GM19397 (cell line): ENCODE results near the gene ANKS3.

Experiments
- ATAC-seq: cut with Tn5 transposase; IDR thresholded peaks from one replicate; pipeline ENCODE4 v1.9.1; 2021; ENCODE audit warnings: mild to moderate bottlenecking, moderate library complexity; ENCODE audit not compliant: unreplicated experiment

ANKS3 gene, protein sequence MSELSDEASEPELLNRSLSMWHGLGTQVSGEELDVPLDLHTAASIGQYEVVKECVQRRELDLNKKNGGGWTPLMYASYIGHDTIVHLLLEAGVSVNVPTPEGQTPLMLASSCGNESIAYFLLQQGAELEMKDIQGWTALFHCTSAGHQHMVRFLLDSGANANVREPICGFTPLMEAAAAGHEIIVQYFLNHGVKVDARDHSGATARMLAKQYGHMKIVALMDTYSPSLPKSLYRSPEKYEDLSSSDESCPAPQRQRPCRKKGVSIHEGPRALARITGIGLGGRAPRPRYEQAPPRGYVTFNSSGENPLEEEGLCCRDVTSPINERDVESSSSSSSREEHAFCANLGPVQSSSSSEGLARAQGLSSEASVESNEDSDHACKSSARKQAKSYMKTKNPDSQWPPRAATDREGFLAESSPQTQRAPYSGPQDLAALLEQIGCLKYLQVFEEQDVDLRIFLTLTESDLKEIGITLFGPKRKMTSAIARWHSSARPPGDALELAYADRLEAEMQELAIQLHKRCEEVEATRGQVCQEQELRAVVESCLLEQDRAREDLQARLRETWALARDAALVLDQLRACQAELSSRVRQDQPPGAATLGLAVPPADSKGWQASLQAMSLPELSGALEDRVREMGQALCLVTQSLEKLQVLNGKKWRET

DNA sequence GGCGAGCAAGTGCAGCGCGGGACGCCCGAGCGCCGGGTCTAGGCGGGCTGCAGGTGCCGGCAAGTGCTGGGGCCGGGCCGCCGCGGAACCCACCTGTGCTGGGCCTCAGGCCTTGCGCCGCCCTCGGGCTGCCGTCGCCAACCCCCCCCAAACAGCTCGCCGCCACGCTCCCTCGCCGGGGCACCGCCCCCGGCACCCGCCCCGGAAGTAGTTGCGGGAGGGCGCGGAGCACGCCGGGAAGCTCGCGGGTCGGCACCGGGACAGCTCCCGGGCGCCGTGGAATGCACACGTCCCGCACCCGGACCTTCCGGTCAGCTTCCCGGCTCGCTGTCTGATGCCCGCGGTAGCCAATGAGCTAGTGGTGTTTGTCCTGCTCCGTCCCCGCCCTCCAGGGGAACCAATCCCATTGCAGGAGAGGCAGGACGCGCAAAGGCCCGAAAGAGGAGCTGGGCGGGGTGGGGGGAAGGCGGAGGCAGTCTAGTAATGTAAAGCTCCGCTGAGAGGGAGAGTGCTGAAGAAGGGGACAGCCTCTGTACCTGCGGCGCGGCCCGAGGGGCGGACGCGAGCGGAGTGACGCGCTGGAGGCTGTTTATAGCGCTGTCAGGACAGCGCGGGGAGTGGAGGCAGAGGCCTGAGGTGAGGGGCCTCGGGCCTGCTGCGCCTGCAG is at the start of gene ANKS3, which contains the start of gene DNAAF8:
TSS of gene ANKS3 (minus strand) at position 209 of the 667 bp plus-strand sequence. CDS start 4,122 bp downstream, outside the sequence.
TSS of gene DNAAF8 (plus strand) at position 475 of the 667 bp plus-strand sequence. CDS start 1,978 bp downstream, outside the sequence.
- peak; percentile 72 for ATAC-seq

DNA sequence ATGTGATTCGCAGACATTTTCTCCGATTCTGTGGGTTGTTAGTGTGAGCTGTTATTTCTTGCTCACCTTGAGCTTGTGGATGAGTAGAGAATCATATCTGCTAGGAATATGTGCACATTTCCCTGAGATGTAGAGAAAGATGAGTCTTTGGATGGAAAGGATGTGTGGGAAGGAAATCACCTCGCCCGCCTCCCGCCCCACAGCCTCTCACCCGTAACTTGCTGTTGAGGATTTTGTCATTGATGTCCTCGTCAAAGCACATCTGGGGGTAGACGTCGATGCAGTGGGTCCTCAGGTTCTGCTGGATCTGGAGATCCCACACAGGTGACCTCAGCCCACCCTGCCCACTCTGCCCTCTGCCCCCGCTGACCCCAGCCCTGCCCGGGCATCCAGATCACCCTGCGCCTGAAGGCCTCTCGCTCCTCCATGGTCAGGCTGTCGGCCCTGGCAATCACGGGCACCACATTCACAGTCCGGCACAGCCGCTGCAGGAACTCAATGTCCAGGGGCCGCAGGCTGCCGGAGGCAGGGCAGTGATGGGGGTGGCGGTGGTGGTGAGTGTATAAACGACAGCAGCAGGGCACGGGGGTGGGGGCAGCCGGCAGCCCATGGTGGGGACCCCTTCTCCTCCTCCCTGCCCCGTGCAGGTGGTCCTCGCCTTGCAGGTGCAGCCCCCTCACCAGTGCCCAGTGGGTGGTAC is 49.3 kb upstream of the ANKS3 start:
- ATAC-seq: no peak

DNA sequence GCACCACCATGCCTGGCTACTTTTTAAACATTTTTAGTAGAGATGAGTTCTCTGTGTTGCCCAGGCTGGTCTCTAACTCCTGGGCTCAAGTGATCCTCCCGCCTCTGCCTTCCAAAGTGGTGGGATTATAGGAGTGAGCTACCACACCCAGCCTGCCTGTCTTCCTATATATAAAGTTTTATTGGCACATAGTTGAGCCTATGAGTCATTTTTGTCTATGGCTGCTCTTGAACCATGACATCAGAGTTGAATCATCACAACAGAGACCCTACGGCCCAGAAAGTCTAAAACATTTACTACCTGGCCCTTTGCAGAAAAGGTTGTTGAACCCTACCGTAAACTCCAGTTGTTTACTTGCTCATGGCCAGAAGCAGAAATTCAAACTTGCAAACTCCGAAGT is 46.2 kb upstream of the ANKS3 start:
- ATAC-seq: no peak

DNA sequence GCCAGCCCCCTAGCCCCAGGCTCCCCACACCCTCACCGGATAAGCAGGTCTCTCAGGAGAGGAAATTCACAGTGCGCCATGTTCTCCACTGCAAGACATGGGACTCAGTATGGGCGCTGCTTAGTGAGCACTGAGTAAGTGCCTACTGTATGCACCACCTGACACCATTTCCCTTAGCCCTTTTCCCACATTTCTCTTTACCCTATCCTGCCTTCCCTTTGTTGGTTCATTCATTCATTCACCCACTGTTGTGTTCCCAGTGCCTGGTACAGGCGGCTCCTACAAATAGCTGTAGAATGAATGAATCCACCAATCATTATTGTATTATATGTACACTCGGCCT is 44.0 kb upstream of the ANKS3 start:
- ATAC-seq: no peak

DNA sequence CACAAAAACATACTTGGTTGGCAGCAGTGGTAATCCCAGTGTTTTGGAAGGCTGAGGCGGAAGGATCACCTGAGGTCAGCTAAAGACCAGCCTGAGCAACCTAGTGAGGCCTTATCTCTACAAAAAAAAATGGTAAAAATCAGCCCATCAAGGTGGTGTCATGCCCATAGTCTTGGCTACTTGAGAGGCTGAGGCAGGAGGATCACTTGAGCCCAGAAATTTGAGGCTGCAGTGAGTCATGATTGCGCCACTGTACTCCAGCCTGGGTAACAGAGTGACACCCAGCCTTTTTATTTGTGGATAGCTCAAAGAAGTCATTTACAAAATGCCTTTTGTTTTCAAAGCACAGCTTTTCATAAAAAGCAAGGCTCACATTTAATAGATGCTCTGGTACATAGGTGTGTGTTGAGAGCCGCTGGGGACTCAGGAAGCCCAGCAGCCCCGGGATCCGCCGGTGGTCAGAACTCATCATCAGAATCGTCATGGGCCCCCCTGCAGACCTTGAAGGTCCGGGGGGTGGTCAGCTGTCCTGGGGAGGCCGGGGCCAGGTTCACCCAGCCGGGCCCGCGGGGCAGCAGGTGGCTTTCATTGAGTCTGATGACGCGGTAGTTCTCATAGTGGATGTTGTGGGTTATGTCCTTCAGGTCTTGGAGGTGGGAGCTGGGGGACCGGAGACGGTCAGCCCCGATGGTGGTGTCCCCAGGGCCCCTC is 43.4 kb upstream of the ANKS3 start:
- no peak for ATAC-seq

DNA sequence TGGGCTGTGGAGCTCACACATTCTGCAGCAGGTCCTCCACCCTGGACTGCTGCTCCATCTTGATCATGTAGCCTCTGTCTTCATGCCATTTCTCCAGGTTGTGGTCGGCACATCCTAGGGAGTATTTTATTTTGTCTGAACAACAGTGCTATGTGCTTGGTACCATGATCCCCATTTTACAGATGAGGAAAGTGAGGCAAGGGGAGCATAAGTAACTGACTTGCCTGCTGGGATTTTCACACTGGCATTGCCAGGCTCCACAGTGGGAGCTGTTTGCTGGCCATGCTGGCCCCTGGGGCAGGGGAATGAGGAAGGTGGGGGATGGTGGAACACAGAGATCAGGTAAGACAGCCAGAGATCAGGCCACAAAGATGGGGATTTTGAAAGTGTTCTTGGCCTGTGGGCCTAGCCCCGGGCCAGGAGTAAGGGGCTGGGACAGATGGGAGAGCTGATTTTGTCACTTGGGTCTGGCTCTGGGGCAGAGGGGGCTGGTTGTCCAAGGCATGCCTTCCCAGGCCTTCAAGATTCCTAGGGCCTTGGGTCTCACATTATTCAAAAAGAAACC is 42.2 kb upstream of the ANKS3 start:
- no peak for ATAC-seq

DNA sequence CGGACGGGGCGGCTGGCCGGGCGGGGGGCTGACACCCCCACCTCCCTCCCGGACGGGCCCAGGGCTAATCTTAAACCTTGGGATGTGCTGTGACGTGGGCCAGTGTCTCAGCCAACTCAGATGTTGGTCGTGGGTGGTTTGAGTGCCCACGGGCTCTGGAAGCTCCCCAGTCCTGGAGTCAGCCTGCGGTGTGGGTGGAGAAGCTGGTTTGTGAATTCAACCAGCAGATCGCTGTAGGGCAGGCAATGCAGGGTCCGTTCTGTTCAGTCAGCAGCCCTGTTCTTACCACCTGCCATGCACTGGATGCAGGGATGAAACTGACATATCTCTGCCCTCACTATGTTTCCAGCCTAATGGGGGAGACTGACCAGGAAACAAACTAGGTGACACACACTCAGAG is 40.9 kb upstream of the ANKS3 start:
- ATAC-seq: no peak

DNA sequence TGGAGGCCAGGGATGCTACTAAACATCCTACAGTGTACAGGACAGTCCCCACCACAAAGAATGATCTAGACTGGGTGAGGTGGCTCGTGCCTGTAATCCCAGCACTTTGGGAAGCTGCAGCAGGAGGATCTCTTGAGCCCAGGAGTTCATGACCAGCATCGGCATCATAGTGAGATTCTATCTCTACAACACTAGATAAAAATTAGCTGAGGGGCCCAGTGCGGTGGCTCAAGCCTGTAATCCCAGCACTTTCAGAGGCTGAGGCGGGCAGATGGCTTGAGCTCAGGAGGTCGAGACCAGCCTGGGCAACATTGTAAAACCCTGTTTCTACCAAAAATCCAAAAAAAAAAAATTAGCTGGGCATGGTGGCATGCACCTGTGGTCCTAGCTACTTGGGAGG is 38.3 kb upstream of the ANKS3 start:
- ATAC-seq: no peak

DNA sequence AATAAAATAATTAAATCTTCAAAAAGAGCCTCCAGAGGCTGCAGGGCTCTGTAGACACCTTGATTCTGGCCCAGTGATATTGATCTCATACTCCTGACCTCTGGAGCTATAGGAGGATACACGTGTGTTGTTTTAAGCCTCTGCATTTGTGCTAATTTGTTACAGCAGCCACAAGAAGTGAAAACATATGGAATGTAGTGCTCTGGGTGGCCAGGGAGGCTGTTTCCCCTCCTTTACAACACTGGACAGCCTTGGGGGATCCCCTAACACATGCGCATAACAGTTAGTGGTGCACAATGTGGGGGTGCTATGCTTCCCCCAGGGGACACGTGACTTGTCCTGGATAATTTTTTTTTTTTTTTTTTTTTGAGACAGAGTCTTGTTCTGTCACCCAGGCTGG is 37.6 kb upstream of the ANKS3 start:
- ATAC-seq: no peak

DNA sequence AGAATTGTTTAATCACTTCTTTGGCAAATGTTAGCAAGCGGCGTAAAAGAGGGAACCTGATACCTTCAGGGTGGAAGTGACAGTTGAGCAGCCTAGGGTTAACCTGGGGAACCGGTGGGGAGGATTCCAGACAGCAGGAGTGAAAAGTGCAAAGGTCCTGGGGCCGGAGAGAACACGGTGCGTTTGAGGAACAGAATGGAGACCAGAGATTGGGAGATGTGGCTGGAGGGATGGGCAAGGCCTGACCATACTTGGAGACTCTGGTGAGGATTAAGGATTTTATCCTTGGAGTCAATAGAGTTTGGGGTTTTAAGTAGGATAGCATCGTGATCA is 35.2 kb upstream of the ANKS3 start:
- no peak for ATAC-seq

DNA sequence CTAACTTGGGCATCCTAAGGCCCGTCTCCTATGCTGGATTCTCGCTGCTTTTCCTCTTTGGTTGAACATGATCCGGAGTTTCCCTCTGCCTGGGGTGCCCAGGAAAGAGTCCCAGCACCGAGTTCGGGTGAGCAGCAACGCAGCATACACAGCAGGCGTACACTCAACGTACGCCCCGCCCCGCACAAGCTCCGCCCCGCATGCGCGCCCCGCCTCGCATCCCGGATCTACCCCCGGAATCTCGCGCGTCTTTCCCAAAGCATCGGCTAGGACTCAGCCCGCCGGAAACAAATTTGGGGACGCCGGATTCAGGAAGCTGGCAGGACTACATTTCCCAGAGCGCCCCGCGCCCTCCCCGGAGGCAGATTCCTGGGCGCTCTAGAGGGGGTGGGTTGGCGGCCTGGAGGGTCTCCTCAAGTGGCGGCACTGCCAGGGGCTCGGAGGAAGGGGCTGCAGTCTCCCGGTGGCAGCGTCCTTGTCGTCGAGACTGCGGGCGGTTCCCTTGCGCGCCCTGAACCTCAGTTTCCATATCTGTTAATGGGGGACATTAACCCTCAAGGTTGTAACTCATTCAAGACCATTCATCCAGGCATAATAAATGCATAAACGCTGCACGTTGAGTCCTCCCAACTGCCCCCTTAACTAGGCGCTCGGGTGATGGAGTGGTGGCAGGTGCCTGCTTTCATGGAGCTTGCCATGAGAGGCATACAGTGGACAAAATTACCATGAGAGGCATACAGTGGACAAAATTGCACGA is 34.7 kb upstream of the ANKS3 start:
- peak; percentile 69 for ATAC-seq

DNA sequence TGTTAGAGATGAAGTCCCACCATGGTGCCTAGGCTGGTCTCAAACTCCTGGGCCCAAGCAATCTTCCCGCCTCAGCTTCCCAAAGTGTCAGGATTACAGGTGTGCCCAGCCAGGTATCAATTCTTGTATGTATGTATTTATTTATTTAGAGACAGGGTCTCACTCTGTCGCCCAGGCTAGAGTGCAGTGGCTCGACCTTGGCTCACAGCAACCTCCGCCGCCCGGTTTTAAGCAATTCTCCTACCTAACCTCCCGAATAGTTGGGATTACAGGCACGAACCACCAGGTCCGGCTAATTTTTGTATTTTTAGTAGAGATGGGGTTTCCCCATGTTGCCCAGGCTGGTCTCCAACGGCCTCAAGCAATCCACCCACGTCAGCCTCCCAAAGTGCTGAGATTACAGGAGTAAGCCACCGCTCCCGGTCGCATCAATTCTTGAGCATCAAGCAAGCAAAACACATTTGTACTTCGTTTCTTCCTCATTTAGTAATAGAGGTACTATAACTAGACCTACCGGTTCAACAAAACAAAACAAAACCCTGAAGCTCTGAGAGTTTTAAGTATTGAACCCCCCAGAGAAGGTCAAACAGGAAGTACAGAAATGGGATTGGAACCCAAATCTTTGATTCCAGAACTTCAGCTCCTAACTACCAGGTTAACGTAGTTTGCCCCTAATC is 33.9 kb upstream of the ANKS3 start:
- ATAC-seq: no peak

DNA sequence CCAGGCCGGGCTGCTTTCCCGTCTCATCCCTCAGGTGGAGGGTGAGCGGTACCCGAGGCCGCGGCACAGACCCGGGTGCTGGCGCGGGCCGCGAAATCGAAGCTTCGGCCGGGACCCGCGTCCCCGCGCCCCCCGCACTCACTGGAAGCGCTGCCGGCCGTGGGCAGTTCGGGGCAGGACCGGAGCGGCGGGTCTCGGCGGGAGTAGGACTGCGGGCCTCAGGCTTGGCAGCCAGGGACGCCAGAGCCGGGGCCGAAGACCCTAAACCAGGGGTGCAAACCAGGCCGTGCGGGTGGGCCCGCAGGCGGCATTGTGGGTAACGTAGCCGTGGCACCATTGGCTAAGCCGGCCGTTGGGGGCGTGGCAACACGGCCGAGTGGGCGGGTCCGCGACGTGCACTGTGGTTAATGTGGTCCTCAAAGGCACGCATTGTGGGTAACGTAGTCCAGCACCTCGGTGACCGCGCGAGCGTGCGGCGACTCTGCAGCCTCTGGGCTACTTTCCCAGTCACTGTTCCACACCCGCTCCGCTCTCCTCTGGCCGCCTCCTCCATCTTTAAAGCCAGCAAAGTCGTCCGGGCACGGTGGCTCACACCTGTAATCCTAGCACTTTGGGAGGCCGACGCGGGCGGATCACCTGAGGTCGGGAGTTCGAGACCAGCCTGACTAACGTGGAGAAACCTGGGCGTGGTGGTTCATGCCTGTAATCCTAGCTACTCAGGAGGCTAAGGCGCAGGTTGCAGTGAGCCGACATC is 33.0 kb upstream of the ANKS3 start, which contains the start of gene ZNF500:
TSS of gene ZNF500 (minus strand) at position 288 of the 754 bp plus-strand sequence. CDS start 1,184 bp downstream, outside the sequence.
- ATAC-seq: peak; percentile 81

DNA sequence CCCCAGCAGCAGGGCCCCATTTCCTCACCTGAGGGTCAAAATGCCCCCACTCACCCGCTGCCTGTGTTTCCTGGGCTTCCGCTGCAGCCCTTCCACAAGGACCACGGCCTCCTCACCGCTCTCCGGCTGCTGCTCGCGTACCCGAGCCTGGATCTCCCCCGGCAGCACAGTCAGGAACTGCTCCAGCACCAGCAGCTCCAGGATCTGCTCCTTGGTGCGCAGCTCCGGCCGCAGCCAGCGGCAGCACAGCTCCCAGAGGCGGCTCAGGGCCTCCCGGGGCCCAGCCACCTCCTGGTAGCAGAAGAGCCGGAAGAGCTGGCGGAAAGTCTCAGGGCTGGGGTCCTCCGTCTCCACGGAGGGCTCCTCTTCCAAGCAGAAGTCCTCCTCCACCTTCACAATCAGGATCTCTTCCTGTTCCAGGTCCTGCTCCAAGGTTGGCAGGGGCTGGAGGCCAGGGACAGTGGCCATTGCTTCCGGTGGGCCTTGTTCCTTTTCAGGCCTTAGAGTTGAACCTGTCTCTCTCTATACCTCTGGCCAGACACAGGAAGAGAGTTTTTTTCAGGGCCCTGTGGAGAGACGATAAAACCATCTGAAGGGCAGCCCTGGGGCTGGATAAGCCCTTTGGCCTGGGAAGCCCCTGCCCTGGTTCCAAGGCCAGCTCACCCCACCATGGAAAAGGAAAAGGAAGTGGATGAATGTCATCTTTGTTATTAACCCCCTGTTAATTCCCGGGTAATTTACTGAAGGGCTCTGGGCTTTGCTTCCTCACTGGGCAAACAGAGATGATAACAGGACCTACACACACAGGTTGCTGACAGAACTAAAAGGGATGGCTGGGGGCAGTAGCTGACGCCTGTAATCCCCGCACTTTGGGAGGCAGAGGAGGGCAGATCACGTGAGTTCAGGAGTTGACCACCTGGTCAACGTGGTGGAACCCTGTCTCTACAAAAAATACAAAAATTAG is 31.7 kb upstream of the ANKS3 start:
- ATAC-seq: no peak

DNA sequence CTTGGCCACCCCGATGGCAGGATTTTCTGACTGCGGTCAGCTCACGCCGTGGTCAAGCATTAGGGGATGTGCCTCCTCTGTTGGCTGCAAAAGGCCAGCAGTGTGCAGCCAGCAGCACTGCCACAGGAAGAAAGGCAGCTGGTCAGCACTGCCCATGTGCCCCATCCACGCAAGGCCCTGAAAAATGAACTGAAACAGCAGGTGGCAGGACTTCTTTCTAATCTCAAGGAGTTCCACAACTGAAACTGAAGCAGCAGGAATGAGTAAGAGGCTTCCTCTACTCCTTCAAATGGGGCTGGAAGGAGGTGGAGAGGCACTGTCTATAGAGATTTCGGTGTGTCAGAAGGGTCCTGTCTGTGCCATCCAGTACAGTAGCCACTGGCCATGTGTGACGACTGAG is 29.7 kb upstream of the ANKS3 start:
- ATAC-seq: no peak

DNA sequence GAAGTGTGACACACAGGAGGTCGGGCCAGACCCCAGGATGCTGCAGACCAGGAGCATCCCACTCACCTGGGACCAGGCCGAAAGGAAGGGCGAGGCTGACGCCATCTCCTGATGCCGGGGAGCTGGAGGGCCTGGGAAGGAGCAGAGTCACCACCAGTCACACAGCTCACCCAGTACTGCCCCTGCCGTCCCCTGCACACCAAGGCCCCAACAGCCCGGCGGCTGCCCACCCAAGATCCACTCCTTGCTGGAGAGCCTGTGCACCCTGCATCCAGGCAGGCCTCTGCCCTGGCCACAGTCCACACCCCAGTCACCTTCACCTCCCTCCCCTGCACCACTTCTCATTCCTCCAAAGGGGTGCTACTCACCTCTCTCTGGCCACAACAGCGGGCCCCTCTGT is 28.1 kb upstream of the ANKS3 start:
- ATAC-seq: no peak

DNA sequence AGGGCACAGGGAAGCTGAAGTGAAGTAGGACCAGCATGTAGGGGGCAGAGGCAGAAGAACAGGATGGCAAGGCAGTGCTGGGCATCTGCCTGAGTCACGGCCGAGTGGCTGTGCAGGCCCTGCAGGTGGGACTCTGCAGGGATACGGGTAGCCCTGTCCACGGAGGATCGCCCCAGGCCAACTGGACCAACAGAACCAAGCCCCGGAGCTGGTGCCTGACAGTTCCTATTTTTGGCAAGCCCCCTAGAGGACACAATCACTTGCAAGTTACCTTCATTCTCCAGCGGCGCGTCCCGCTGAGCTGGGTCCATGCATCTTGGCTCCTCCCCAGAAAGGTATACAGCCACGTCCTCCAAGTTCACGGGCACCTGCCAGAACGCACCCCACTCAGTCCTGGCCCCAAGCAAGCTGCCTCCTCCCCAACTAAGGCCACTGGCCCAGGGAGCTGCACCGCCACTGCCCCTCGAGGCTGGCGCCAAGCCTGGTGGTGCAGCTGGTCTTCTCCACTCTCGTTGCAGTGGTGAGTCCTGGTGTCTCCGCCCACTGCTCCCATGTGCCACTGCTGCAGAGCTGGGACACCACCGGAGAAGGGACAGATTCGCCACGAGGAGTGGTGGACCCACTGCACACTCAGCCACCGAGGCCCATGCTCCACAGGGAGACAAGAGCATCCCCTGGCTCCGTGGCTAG is 26.3 kb upstream of the ANKS3 start:
- ATAC-seq: no peak
